ENCODE results near the gene ATN1. TPM values are rescaled to one million over a fixed set of nuclear protein-coding genes. Genes with fewer than 3 reads are reported as not detected.

ATN1 gene
- total RNA-seq, 4 donors from 2014 or later: 41.3 to 136 (median 71.6) TPM

GRCh38 chr12:6928703-6929407 is 1.1 kb downstream of the ATN1 start:
- TF ChIP-seq, protein P1, sequence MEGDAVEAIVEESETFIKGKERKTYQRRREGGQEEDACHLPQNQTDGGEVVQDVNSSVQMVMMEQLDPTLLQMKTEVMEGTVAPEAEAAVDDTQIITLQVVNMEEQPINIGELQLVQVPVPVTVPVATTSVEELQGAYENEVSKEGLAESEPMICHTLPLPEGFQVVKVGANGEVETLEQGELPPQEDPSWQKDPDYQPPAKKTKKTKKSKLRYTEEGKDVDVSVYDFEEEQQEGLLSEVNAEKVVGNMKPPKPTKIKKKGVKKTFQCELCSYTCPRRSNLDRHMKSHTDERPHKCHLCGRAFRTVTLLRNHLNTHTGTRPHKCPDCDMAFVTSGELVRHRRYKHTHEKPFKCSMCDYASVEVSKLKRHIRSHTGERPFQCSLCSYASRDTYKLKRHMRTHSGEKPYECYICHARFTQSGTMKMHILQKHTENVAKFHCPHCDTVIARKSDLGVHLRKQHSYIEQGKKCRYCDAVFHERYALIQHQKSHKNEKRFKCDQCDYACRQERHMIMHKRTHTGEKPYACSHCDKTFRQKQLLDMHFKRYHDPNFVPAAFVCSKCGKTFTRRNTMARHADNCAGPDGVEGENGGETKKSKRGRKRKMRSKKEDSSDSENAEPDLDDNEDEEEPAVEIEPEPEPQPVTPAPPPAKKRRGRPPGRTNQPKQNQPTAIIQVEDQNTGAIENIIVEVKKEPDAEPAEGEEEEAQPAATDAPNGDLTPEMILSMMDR (IDR thresholded peaks at IDR 0.05; ENCODE audit: low read depth): no peak

GRCh38 chr12:6929466-6930452 is 2.0 kb downstream of the ATN1 start:
- TF ChIP-seq, protein P1 (IDR thresholded peaks at IDR 0.05; ENCODE audit: low read depth): no peak

GRCh38 chr12:6932766-6933165 is 5.0 kb downstream of the ATN1 start:
- TF ChIP-seq, protein P1 (IDR thresholded peaks at IDR 0.05; ENCODE audit: low read depth): no peak

DNA sequence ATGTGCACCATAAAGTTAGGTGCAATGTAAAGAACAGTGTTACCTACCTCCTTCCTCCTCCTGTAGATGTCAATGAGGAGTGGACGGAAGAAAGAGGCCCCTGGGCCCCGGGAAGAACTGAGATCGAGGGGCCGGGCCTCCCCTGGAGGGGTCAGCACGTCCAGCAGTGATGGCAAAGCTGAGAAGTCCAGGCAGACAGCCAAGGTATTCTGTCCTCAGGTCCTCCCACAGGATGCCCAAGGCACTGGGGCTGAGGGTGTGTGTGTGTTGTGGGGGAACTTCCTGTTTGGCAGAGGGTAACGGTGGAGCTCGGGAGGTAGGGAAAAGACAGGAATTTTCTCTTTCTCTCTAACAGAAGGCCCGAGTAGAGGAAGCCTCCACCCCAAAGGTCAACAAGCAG is 6.4 kb downstream of the ATN1 start:
- TF ChIP-seq, protein P1 (IDR thresholded peaks at IDR 0.05; ENCODE audit: low read depth): no peak

DNA sequence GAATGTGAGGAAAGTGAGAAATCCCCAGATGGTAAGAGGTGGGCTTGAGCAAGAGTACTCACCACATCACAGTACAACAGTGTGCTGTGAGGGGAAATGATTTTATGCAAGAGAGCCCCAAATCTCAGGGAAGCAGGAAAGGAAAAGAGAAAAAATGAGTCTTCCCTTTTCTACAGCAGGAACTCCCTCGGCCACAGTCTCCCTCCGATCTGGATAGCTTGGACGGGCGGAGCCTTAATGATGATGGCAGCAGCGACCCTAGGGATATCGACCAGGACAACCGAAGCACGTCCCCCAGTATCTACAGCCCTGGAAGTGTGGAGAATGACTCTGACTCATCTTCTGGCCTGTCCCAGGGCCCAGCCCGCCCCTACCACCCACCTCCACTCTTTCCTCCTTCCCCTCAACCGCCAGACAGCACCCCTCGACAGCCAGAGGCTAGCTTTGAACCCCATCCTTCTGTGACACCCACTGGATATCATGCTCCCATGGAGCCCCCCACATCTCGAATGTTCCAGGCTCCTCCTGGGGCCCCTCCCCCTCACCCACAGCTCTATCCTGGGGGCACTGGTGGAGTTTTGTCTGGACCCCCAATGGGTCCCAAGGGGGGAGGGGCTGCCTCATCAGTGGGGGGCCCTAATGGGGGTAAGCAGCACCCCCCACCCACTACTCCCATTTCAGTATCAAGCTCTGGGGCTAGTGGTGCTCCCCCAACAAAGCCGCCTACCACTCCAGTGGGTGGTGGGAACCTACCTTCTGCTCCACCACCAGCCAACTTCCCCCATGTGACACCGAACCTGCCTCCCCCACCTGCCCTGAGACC is 7.8 kb downstream of the ATN1 start:
- TF ChIP-seq, protein P1 (IDR thresholded peaks at IDR 0.05; ENCODE audit: low read depth): no peak

- TF ChIP-seq, protein P1 (IDR thresholded peaks at IDR 0.05; ENCODE audit: low read depth): no peak
Measured at GRCh38 chr12:6936194-6936635, 8.5 kb downstream of the ATN1 start.

Data from subcutaneous adipose tissue (tissue), 4 donors.